GM12872 (cell line): ENCODE results near the gene LRRC61.

Experiments used
- CTCF ChIP-seq: IDR thresholded peaks from 3 replicates; pipeline ENCODE4 v1.5.1; 2011; ENCODE audit warnings: low read depth, mild to moderate bottlenecking, low read length, moderate library complexity; ENCODE audit not compliant: insufficient read depth

LRRC61 gene

GRCh38 chr7:150330211-150330885 lies 7.2 kb downstream of the LRRC61 start:
- no peak for TF ChIP-seq CTCF

DNA sequence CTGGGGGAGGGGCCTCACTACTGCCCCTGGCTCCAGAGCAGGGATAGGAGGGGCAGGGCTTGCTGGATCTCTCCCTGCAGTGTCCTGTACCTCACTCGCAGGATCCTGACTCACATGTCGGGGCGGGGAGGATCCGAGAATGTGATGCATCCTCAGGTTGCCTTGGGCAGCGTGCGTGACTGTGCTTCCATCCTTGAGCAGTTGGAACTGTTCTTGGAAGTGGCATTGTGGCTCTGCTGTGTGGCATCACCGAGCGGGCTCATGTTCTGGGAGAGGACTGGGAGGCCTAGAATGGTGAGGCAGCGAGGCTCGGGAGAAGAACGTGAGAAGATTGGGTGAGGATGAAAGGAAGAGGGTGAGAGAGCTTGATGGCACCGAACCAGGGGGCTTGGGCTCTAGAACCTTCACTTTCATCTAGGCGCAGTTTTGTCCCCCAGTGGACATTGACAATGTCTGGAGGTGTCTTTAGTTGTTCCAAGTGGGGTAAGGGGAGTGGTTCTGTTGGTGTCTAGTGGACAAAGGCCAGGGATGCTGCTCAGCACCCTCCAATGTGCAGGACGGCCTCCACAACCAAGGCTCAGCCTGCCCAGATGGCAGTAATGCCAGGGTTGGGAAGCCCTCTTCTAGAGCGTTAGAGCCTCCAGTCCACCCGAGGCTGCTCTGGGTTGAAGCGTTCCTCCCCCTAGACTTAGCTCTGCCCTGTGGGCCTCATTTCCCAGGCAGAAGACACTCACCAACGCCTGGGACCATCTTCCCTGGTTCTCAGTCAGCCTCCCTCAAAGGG lies 9.9 kb downstream of the LRRC61 start:
- no peak for TF ChIP-seq CTCF

GRCh38 chr7:150333659-150334058 lies 10.5 kb downstream of the LRRC61 start:
- TF ChIP-seq CTCF, result no peak

DNA sequence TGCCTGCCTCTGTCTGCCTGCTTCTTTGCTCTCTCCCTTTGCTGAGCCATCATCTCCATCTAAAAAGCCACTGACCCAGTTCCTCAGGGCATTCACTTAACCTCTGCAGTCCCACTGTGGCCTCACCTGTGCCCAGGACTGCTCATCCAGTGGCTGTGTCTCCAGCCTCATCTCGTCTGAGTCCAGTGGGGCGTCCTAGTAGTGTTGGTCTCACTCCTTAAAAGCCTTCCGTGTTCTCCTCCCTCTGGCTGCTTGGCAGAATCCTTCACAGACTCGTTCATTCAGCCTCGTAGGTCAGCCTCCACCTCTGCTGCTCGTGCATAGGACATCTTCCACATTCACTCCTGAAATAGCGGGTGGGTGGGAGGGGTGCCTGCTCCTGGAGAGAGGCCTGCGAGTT lies 11.0 kb downstream of the LRRC61 start:
- TF ChIP-seq CTCF, result no peak

GRCh38 chr7:150335108-150335773 lies 12.1 kb downstream of the LRRC61 start:
- TF ChIP-seq CTCF, result no peak

GRCh38 chr7:150335774-150336112 lies 12.6 kb downstream of the LRRC61 start:
- no peak for TF ChIP-seq CTCF

GRCh38 chr7:150336746-150337145 lies 13.6 kb downstream of the LRRC61 start:
- no peak for TF ChIP-seq CTCF
